Measurements from ENCODE around the gene SCYGR2. TPM values are rescaled to one million over a fixed set of nuclear protein-coding genes. Genes with fewer than 3 reads are reported as not detected.
A peak's percentile ranks its signal among the peaks of the same experiment; 100 is the strongest.
"Not testable (repeated sequence)": the region's sequence is repeated elsewhere in the genome, so short reads cannot be mapped to it uniquely, and the experiment has no call there.

Gene SCYGR2
- not detected for total RNA-seq (2021; ENCODE audit: unreplicated experiment)
- not detected in 2 replicates for polyA plus RNA-seq (2012)
- Bru-seq, nascent RNA = not detected
- BruChase-seq, experiment 1, labeled RNA remaining after a 6-hour chase = percentile 34 among the genes with signal in this experiment
- percentile 34 among the genes with signal in this experiment for BruChase-seq, experiment 2, labeled RNA remaining after a 2-hour chase
- long read RNA-seq = 0 reads

- H3K36me3 ChIP-seq (ENCODE audit: control insufficient read depth in 1 of 2, insufficient read depth in 2 of 2, low read length in 2 of 2); BruUV-seq (replicated peaks); DNase-seq (ENCODE audit: low read depth, low spot score); POLR2A ChIA-PET; H3K9me3 ChIP-seq (ENCODE audit: control insufficient read depth in 1 of 2, insufficient read depth in 1 of 2, low read depth in 1 of 2, low read length in 2 of 2); H4K20me1 ChIP-seq (ENCODE audit: insufficient read depth); H3K27ac ChIP-seq (ENCODE audit: low read depth, low read length); H3K79me2 ChIP-seq (ENCODE audit: insufficient read depth, low read length); RAD21 ChIA-PET (ENCODE audit: low non-redundant PET in 1 of 2, low total read pairs in 2 of 2, uncharacterized antibody in 2 of 2, unreplicated experiment in 2 of 2); H3K9me2 ChIP-seq (ENCODE audit: insufficient read depth); H3K27me3 ChIP-seq (ENCODE audit: insufficient read depth, low read length); H3K9ac ChIP-seq (ENCODE audit: low read length); intact Hi-C loops (cut with micrococcal nuclease); CTCF ChIA-PET; ATAC-seq: not testable (repeated sequence)
- Histone ChIP-seq H3K4me1 (ENCODE audit: control insufficient read depth in 1 of 2, insufficient read depth in 2 of 2, low read length in 2 of 2) (peaks cover 8 to 13% of the 10 kb centered on the region in 2 experiments; a peak in 3 of 4 replicates), H3K4me2 (ENCODE audit: low read length) (peak within 1 kb of the TSS; percentile 72), H3K4me3 (replicated peaks in 1 of 2; ENCODE audit: low read depth in 1 of 2, low read length in 2 of 2) (peak within 1 kb of the TSS in 1 of 2 experiments; percentile 23; a peak in 1 of 4 replicates), H2AFZ (ENCODE audit: low read depth, low read length, poor library complexity, severe bottlenecking) (peak within 1 kb of the TSS; percentile 71)
Measured at GRCh38 chr2:227598835-227599503, at the start of gene SCYGR2. SCYGR2 (plus strand) TSS chr2:227598893; CDS start chr2:227598893, 0 bp downstream.

- ChIA-PET RAD21 (ENCODE audit: low non-redundant PET in 1 of 2, low total read pairs in 2 of 2, uncharacterized antibody in 2 of 2, unreplicated experiment in 2 of 2) (no interaction called here), POLR2A (no interaction called here), CTCF (no interaction called here)
- no peak overlapping the region for H2AFZ ChIP-seq (ENCODE audit: low read depth, low read length, poor library complexity, severe bottlenecking)
- ATAC-seq (no peak), DNase-seq (ENCODE audit: low read depth, low spot score) (no peak)
- no TSS peak for BruUV-seq (replicated peaks)
- H3K79me2 ChIP-seq (ENCODE audit: insufficient read depth, low read length) = 0 out of 2 replicates have a peak, but pooled peaks cover 2% of the 10 kb centered on the region
- H3K4me3 ChIP-seq (replicated peaks in 1 of 2; ENCODE audit: low read depth in 1 of 2, low read length in 2 of 2) = no peak overlapping the region
- H3K27me3 ChIP-seq (ENCODE audit: insufficient read depth, low read length) = no peaks in the 10 kb centered on the region
- TF ChIP-seq POLR2A (IDR thresholded peaks at IDR 0.05; ENCODE audit: borderline replicate concordance, extremely low read depth, insufficient read depth, insufficient read length) (no peak), CBX3 (IDR thresholded peaks at IDR 0.05; ENCODE audit: low read depth) (no peak), MAX (IDR thresholded peaks at IDR 0.05) (no peak), SIN3A (IDR thresholded peaks at IDR 0.05; ENCODE audit: low read depth) (no peak), TCF7L2 (IDR thresholded peaks at IDR 0.05; ENCODE audit: borderline replicate concordance, extremely low read depth, insufficient read depth, insufficient read length) (no peak), ATF3 (IDR thresholded peaks at IDR 0.05) (no peak), CTCF (IDR thresholded peaks at IDR 0.05 in 2 of 3, conservative IDR thresholded peaks at IDR 0.05 in 1 of 3; ENCODE audit: borderline replicate concordance in 1 of 3, insufficient read depth in 1 of 3, low read depth in 2 of 3, low read length in 2 of 3) (no peak), YY1 (IDR thresholded peaks at IDR 0.05; ENCODE audit: extremely low read depth, insufficient replicate concordance, low read depth, low read length) (no peak), RAD21 (IDR thresholded peaks at IDR 0.05; ENCODE audit: low read depth) (no peak), ELF1 (IDR thresholded peaks at IDR 0.05; ENCODE audit: borderline replicate concordance, low read depth) (no peak), SRF (IDR thresholded peaks at IDR 0.05; ENCODE audit: low read depth) (no peak), ZFX (IDR thresholded peaks at IDR 0.05) (no peak)
- no peaks in the 10 kb centered on the region; the same call in 1 of the 2 replicates for H4K20me1 ChIP-seq (ENCODE audit: insufficient read depth)
- no peak overlapping the region for H3K4me2 ChIP-seq (ENCODE audit: low read length)
- intact Hi-C loops (cut with micrococcal nuclease) = no loop called here
- H3K27ac ChIP-seq (ENCODE audit: low read depth, low read length) = no peak overlapping the region
- H3K9ac ChIP-seq (ENCODE audit: low read length) = no peak overlapping the region
- H3K9me2 ChIP-seq (ENCODE audit: insufficient read depth) = no peaks in the 10 kb centered on the region
- H3K4me1 ChIP-seq (ENCODE audit: control insufficient read depth in 1 of 2, insufficient read depth in 2 of 2, low read length in 2 of 2) = no peaks in the 10 kb centered on the region
- peaks cover 11 to 24% of the 10 kb centered on the region in 2 experiments; a peak in 3 of 4 replicates for H3K36me3 ChIP-seq (ENCODE audit: control insufficient read depth in 1 of 2, insufficient read depth in 2 of 2, low read length in 2 of 2)
- H3K9me3 ChIP-seq (ENCODE audit: control insufficient read depth in 1 of 2, insufficient read depth in 1 of 2, low read depth in 1 of 2, low read length in 2 of 2) = no peaks in the 10 kb centered on the region
Measured at GRCh38 chr2:227551836-227552235, 46.9 kb upstream of the SCYGR2 start.
